Measurements from ENCODE around the gene ACTC1. TPM values are rescaled to one million over a fixed set of nuclear protein-coding genes. Genes with fewer than 3 reads are reported as not detected.

Gene ACTC1
- total and polyA plus RNA-seq, 2 experiments from 2014 or later: 26.2 to 35.9 TPM

GRCh38 chr15:34841262-34841725 is 45.9 kb upstream of the ACTC1 start:
- Mint-ChIP-seq H3K4me1 (peaks cover 2% of the 10 kb centered on the region; the same call in 1 of the 3 replicates), H3K27me3 (ENCODE audit: insufficient read depth, low read depth, poor library complexity) (no peaks in the 10 kb centered on the region), H3K9me3 (no peaks in the 10 kb centered on the region), H3K27ac (no peak overlapping the region), H3K36me3 (ENCODE audit: low read depth) (no peaks in the 10 kb centered on the region), H3K4me3 (no peak overlapping the region)
- H2AFZ ChIP-seq: no peak overlapping the region
- TF ChIP-seq EZH2phosphoT487 (IDR thresholded peaks at IDR 0.05; ENCODE audit: unreplicated experiment) (no peak), NANOG (IDR thresholded peaks at IDR 0.05; ENCODE audit: borderline replicate concordance) (no peak), JUNB (IDR thresholded peaks at IDR 0.05; ENCODE audit: unreplicated experiment) (no peak), ETS1 (IDR thresholded peaks at IDR 0.05) (no peak), ZNF114 (CRISPR knock-in tag; IDR thresholded peaks at IDR 0.05) (no peak), CTCF (conservative IDR thresholded peaks at IDR 0.05; ENCODE audit: low read depth in 2 of 2) (no peak)
- no peak overlapping the region for H3K4me3 ChIP-seq
- no peaks in the 10 kb centered on the region for H3K4me1 ChIP-seq (ENCODE audit: insufficient read depth)
- H3K9me2 ChIP-seq (ENCODE audit: insufficient read depth): peaks cover 11% of the 10 kb centered on the region; the same call in 1 of the 2 replicates
- ATAC-seq (no peak), DNase-seq (ENCODE audit: low spot score) (no peak)
- H3K27ac ChIP-seq (ENCODE audit: low read depth): no peak overlapping the region
- no peaks in the 10 kb centered on the region for H3F3A ChIP-seq (replicated peaks; ENCODE audit: low read depth)
- H4K20me1 ChIP-seq (replicated peaks; ENCODE audit: insufficient read depth): no peaks in the 10 kb centered on the region
- H3K79me2 ChIP-seq (replicated peaks; ENCODE audit: insufficient read depth): no peaks in the 10 kb centered on the region
- H3K4me2 ChIP-seq: no peak overlapping the region
- H3K36me3 ChIP-seq (ENCODE audit: insufficient read depth): no peaks in the 10 kb centered on the region
- H3K27me3 ChIP-seq (ENCODE audit: insufficient read depth): no peaks in the 10 kb centered on the region

GRCh38 chr15:34838282-34838681 is 42.9 kb upstream of the ACTC1 start:
- H3K9me2 ChIP-seq (ENCODE audit: insufficient read depth): peaks cover 11% of the 10 kb centered on the region; the same call in 1 of the 2 replicates
- H3K4me3 Mint-ChIP-seq: no peak overlapping the region
- H3K27me3 ChIP-seq (ENCODE audit: insufficient read depth): no peaks in the 10 kb centered on the region
- H3K4me2 ChIP-seq: no peak overlapping the region
- H3K36me3 Mint-ChIP-seq (ENCODE audit: low read depth): no peaks in the 10 kb centered on the region
- no peaks in the 10 kb centered on the region for H3F3A ChIP-seq (replicated peaks; ENCODE audit: low read depth)
- H3K27ac ChIP-seq (ENCODE audit: low read depth): no peak overlapping the region
- DNase-seq (ENCODE audit: low spot score): no peak
- ATAC-seq: no peak
- H3K79me2 ChIP-seq (replicated peaks; ENCODE audit: insufficient read depth): no peaks in the 10 kb centered on the region
- H3K36me3 ChIP-seq (ENCODE audit: insufficient read depth): no peaks in the 10 kb centered on the region
- no peaks in the 10 kb centered on the region for H3K4me1 ChIP-seq (ENCODE audit: insufficient read depth)
- no peak overlapping the region for H3K27ac Mint-ChIP-seq
- H2AFZ ChIP-seq: no peak overlapping the region
- H3K9me3 Mint-ChIP-seq: 0 out of 3 replicates have a peak, but pooled peaks cover 3% of the 10 kb centered on the region
- no peaks in the 10 kb centered on the region for H4K20me1 ChIP-seq (replicated peaks; ENCODE audit: insufficient read depth)
- no peak overlapping the region for H3K4me3 ChIP-seq
- H3K27me3 Mint-ChIP-seq (ENCODE audit: insufficient read depth, low read depth, poor library complexity): peaks cover 2% of the 10 kb centered on the region
- peaks cover 2% of the 10 kb centered on the region; the same call in 1 of the 3 replicates for H3K4me1 Mint-ChIP-seq
- TF ChIP-seq REST (IDR thresholded peaks at IDR 0.05; ENCODE audit: unreplicated experiment) (no peak), ZNF462 (CRISPR knock-in tag; IDR thresholded peaks at IDR 0.05) (no peak), CREB1 (CRISPR knock-in tag; IDR thresholded peaks at IDR 0.05; ENCODE audit: low read depth) (no peak), EZH2phosphoT487 (IDR thresholded peaks at IDR 0.05; ENCODE audit: unreplicated experiment) (no peak), NANOG (IDR thresholded peaks at IDR 0.05; ENCODE audit: borderline replicate concordance) (no peak), ZNF114 (CRISPR knock-in tag; IDR thresholded peaks at IDR 0.05) (no peak)
